HL-60/S4 (cell line): Measurements from ENCODE around the gene ATP6V0E1.
"Not testable (repeated sequence)": the region's sequence is repeated elsewhere in the genome, so short reads cannot be mapped to it uniquely, and the experiment has no call there.

Source experiments
- in situ Hi-C: fragments of 300-500 bp; cut with MboI; formaldehyde crosslinking; loops from 2 replicates; pipeline ENCODE4 v1.14.3; 2022; ENCODE audit warnings: low sequenced_read_pairs

ATP6V0E1 gene

GRCh38 chr5:172994405-172994804, 10.8 kb downstream of the ATP6V0E1 start:
- in situ Hi-C loops: no loop called here

DNA sequence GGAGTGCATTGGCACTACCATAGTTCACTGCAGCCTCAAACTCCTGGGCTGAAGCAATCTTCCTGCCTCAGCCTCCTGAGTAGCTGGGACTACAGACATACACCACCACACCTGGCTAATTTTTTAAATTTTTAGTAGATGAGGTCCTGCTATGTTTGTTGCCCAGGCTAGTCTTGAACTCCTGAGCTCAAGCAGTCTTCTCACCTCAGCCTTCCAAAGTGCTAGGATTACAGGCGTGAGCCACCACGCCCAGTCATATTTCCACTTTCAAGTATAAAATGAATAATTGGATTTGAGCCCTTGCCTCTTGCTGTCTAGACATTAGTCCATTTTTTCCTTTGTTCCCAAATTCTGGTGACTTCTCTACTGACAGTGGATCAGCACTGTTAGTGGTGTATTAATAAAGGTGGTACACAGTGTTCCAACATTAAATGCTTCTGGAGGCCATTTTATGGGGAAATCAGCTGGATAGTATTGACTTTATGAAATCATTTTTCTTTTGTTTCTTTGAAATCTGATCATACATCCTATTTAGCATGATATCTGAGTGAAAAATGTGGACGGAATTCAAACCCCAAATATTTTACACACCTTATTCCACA, 15.9 kb downstream of the ATP6V0E1 start:
- in situ Hi-C loops: no loop called here

GRCh38 chr5:172999974-173000373, 16.4 kb downstream of the ATP6V0E1 start:
- in situ Hi-C loops: no loop called here

- in situ Hi-C loops: no loop called here
These were observed 17.8 kb downstream of the ATP6V0E1 start for GRCh38 chr5:173001229-173001841.

DNA sequence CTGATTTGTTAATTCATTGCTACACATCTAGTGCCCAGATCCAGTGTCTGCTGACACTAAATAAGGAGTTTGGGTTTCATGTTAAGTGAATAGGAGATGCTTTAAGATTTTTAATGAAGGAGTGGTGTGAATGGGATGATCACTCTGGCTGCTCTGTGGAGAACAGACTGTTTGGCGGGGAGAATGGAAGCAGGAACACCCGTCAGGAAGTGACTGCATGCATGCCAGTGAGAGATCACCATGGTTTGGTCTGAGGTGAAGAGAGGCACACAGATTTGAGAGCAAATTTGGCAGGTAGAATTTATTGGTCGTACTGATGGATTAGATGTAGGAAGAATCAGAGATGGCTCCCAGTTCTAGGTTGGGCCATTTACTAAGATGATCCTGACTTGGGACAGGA, 19.8 kb downstream of the ATP6V0E1 start:
- in situ Hi-C loops: no loop called here

GRCh38 chr5:173004013-173004412, 20.4 kb downstream of the ATP6V0E1 start:
- in situ Hi-C loops: no loop called here

GRCh38 chr5:173004447-173004846, 20.9 kb downstream of the ATP6V0E1 start:
- in situ Hi-C loops: no loop called here

GRCh38 chr5:173010021-173010420, 26.4 kb downstream of the ATP6V0E1 start:
- in situ Hi-C loops: no loop called here

DNA sequence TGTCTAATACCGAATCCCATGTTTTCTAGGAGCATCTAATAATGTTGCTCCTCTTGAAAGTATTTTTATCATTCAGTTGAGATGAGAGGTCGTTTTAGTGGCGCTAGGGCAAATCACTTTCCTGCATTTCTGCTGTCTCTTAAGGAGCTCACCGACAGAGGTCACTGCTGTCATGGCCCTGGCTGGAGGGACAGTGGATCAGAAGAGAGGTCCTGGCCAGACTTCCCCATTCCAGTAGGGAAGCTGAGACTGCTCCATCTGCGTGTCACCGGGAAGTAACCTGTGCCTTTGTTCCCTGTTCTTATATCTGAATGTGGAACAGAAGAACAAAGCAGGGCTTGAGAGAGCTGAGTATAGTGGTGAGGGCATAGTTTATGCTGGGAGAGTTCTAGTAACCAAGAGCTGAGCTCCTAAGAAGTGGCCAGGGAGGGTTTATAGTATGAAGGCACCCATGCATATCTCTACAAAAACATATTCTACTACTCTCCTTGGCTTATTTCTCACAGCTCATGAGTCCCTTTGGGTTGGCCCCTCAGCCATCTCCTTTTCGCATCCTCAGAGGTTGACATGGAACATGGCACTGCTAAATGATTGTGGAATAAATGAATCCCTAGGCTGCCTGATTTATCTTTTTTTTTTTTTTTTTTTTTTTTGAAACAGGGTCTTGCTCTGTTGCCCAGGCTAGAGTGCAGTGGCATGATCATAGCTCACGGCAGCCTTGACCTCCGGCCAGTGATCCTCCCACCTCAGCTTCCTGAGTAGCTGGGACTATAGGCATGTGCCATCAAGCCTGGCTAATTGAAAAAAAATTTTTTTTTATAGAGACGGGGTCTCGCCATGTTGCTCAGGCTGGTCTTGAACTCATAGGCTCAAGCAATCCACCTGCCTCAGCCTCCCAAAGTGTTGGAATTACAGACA, 27.2 kb downstream of the ATP6V0E1 start:
- in situ Hi-C loops: no loop called here

DNA sequence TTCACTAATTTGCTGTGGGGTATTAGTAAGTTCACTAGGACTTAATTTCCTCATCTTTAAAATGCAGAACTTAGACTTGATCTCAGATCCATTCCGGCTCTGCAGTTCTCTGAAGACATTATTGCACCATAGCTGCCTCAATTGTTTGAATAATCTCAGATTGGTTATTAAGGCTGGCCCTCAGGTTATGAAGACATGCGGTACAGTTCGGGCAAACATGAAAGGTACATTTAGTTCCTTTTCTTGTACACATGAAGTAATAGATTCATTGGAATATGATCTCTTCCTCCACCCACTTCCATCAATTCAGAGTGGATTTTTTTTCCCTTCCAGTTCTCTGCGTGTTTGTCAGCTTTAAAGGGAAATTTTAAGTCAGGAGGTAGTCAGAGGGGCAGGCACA, 28.0 kb downstream of the ATP6V0E1 start:
- in situ Hi-C loops: no loop called here

DNA sequence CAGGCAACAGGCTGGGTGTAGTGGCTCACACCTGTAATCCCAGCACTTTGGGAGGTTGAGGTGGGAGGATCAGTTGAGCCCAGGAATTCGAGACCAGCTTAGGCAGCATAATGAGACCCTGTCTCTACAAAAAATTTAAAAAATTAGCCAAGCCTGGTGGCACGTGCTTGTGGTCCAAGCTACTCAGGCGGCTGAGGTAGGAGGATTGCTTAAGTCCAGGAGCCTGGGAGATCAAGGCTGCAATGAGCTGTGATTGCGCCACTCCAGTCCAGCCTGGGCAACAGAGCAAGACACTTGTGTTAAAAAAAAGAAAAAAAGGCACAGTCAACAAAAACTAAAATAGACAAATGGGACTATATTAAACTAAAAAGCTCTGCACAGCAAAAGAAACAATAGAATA, 29.3 kb downstream of the ATP6V0E1 start:
- in situ Hi-C loops: no loop called here

- in situ Hi-C loops: no loop called here
These were observed 31.1 kb downstream of the ATP6V0E1 start for GRCh38 chr5:173014671-173015070.

DNA sequence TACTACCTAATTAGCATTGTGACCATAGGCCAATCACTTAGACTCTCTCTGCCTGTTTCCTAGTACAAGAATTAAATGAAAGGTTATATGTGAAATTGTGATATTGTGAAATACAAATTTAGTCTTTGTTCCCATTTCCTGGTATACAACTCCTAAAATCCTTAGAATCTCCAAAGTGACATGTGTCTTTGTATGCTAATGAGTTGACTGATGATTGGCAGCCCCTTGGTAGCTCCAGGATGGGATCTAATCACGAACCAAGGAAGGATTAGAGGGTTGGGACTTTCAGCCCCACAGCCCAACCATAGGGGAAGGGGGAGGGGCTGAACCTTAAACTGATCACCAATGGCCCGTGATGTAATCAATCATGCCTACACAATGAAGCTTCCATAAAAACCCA, 31.6 kb downstream of the ATP6V0E1 start:
- in situ Hi-C loops: no loop called here

- in situ Hi-C loops: no loop called here
These were observed 32.3 kb downstream of the ATP6V0E1 start for GRCh38 chr5:173015598-173016455.

- in situ Hi-C loops: no loop called here
These were observed 33.1 kb downstream of the ATP6V0E1 start for GRCh38 chr5:173016598-173017046.

DNA sequence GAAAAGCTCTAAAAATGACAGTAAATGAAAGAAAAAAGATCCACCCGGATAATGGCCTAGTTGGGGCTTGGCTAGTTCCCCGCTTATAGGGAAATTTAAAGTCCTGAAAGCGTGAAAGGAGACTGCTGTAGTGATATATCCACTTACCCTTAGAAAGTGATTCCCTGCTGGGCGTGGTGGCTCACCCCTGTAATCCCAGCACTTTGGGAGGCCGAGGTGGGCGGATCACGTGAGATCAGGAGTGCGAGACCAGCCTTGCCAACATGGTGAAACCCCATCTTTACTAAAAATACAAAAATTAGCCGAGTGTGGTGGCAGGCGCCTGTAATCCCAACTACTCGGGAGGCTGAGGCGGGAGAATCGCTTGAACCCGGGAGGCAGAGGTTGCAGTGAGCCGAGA, 33.5 kb downstream of the ATP6V0E1 start:
- in situ Hi-C loops: not testable (repeated sequence)

GRCh38 chr5:173018358-173018757, 34.8 kb downstream of the ATP6V0E1 start:
- in situ Hi-C loops: no loop called here

DNA sequence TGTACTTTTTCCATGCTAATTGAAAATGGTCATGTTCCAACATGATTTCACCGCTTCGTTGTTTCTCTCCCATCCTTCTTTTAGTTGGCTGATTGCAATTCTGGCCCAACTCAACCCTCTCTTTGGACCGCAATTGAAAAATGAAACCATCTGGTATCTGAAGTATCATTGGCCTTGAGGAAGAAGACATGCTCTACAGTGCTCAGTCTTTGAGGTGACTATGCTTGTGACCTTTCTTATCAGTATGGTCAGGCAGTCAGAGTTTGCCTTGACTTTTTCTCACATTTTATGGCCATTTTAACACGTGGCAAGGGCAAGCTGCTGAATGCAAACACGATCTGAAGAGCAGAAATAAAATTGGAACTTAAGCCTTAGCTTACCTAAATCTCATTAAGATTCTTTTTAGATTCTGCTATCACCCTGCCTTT, 36.6 kb downstream of the ATP6V0E1 start:
- in situ Hi-C loops: no loop called here

- in situ Hi-C loops: no loop called here
These were observed 37.1 kb downstream of the ATP6V0E1 start for GRCh38 chr5:173020643-173021042.

DNA sequence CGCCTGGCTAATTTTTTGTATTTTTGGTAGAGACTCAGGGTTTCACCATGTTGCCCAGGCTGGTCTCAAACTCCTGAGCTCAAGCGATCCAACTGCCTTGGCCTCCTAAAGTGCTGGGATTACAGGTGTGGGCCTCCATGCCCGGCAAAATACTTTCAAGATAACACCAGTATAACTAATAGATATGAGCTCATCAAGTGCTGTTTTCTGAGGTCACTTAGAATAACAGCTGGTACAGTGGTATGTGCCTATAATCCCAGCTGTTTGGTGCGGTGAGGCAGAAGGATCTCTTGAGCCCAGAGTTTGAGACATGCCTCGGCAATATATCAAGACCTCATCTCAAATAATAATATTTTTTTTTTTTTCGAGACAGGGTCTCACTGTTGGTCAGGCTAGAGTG, 42.1 kb downstream of the ATP6V0E1 start:
- in situ Hi-C loops: no loop called here

- in situ Hi-C loops: no loop called here
These were observed 44.3 kb downstream of the ATP6V0E1 start for GRCh38 chr5:173027905-173028304.
